GM18867 (cell line): ENCODE measurements around the gene POU3F1.
A peak's percentile ranks its signal among the peaks of the same experiment; 100 is the strongest.
"Not testable (repeated sequence)": the region's sequence is repeated elsewhere in the genome, so short reads cannot be mapped to it uniquely, and the experiment has no call there.

Experiments used
- ATAC-seq: cut with Tn5 transposase; IDR thresholded peaks from one replicate; pipeline ENCODE4 v1.9.1; 2021; ENCODE audit warnings: mild to moderate bottlenecking, moderate library complexity; ENCODE audit not compliant: unreplicated experiment

POU3F1 gene

DNA sequence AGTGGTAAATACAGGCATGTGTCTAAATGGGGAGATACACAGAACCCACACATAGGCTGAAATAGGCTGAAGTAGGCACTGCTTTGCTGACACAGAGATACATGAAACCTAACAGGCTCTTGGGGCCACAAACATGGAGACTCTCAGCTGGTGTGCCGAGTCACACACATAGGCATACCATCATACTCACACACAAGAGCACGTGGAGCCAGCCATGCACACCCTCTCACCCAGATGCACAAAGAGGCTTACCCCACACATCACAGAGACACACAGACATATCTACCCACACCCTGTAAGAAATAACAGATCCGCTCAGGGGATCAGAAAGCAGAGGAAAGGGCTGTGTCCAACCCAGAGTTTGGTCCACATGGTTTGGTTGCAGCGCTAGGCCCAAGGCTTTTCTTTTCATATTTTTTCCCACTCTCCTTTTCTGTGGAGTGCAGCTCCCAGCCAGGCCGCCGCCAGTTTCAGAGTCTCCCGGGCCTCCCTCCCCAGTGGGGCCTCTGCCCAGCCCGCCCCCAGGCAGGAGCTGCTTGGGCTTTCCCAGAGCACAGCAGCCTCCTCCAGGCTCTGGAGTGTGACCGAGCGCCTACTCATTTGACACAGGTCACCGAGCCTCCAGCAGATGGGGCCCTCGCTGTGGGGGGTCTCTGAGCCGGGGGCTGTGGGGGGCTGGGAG lies 3.9 kb upstream of the POU3F1 start:
- no peak for ATAC-seq

DNA sequence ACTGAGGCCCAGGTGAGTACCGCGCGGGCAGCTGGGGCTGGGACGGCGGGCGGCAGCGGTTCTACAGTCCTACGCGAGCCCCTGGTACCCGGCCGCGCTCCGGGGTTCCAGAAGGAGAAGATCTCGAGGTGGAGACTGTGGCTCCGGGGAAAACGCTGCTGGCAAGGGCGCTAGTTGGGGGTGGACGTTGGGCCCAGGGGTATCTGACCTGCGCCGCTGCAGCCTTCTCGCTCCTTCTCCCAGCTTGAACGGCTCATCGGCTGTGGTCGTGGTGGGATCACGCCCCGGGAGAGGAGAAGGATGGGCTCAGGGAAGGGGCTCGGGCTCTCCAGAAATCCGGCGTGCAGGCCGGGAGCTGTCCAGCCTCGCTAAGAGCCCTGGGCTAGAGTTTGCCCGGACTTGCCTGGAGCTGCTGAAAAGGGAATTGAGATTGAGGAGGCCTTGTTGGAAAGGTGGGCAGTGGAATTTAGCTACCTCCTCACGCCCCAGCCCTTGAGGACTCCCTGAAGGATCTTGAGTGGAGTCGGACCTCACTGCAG lies 1.1 kb upstream of the POU3F1 start:
- no peak for ATAC-seq

DNA sequence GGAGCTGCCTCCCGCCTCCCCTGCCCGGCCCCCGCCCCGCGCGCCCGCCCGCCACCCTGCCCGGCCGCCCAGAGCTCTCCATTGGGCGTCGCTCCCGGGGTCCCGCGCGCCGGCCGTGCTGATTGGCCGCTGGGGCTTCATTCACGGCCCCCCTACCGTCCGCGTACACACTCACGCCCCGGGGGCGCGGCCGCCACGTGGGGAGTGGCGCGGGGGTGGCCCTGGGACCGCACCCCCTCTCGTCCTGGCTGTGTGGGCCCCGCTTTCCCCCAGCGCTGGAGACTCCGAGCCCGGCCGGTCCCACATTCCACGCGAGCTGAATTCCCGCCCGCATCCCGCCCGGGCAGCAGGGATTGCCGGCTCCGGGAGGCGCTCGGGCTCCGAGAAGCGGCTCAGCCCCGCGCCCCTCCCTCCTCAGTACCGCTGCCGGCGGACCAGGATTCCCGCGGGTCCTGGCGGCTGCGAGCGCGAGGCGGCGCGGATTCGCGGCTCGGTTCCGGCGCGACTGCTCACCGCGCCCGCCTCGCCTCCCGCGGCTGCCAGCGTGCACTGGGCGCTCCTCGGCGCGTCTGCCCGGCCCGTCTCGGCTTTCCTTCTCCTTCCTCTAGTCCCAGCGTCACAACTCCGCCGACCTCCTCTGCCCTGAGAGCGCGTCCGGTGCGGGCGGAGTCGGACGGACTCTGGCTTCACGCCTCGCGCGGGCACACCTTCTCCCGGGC lies 450 bp upstream of the POU3F1 start:
- peak; percentile 77 for ATAC-seq

DNA sequence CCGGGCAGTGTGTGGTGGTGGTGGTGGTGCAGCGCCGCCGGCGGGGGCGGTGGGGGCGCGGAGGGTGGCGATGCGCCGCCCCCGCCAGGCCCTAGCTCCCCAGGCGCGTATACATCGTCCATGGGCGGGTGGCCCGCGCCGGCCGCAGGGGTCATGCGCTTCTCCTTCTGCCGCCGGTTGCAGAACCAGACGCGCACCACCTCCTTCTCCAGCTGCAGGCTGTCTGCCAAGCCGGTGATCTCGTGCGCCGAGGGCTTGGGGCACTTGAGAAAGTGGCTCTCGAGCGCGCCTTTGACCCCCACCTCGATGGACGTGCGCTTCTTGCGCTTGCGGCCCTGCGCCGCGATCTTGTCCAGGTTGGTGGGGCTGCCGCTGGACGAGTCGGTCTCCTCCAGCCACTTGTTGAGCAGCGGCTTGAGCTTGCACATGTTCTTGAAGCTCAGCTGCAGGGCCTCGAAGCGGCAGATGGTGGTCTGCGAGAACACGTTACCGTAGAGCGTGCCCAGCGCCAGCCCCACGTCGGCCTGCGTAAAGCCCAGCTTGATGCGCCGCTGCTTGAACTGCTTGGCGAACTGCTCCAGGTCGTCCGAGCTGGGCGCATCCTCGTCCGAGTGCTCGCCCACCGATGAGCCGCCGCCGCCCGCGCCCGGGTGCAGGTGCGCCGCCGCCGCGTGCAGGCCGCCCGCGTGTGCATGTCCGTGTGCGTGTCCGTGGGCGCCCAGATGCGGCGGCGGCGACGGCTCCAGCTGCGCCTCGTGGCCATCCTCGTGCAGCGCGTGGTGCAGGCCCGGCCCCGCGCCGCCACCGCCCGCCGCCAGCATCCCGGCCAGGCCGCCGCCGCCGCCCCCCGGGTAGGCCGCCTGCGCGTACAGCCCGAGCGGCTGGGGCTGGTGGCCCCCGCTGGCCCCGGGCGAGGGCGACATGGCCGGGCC lies 926 bp downstream of the POU3F1 start:
- ATAC-seq, result peak; percentile 4

DNA sequence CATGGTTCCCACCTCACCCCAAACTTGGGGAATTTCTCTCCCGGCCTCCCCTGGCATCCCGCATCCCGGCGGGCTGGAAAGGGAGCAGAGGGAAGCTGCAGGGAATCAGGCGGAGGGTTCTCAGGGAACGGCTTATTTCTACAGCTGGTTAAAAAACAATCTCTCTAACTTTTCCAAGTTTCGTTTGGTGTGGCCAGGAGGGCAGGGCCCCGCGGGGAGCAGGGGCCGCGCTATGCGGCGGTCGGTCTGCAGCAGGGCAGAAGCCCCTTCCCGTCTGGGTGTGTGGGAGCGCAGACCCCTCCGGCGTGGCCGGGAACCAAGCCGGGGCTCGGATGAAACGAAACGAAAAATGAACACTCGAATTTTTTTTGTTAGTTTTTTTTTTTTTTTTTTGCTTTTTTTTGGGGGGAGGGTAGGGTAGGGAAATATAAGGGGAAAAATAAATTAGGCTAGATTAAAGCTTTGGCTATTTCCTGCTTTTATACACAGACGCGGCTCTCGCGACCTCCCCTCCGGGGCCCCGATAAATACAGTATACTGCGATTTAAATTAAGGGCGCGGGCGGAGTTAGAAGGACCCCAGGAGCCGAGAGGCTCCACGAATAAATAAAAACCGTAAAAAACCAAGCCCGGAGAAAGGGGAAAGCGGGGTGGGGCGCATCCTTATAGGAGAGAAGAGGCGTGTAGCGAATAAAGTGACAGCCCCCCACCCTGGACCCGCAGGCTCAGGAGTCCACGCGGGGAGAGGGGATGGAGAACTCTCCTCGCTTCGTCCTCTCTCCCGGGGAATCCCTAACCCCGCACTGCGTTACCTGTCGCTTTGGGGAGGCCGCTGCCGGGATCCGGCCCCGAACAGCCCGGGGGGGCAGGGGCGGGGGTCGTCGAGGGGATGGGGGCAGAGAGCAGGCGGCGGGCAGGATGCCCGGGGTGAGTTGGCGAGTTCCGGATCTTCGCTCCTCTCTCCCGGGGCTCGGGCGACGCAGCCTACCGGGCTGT lies 2.1 kb downstream of the POU3F1 start:
- ATAC-seq, result no peak

DNA sequence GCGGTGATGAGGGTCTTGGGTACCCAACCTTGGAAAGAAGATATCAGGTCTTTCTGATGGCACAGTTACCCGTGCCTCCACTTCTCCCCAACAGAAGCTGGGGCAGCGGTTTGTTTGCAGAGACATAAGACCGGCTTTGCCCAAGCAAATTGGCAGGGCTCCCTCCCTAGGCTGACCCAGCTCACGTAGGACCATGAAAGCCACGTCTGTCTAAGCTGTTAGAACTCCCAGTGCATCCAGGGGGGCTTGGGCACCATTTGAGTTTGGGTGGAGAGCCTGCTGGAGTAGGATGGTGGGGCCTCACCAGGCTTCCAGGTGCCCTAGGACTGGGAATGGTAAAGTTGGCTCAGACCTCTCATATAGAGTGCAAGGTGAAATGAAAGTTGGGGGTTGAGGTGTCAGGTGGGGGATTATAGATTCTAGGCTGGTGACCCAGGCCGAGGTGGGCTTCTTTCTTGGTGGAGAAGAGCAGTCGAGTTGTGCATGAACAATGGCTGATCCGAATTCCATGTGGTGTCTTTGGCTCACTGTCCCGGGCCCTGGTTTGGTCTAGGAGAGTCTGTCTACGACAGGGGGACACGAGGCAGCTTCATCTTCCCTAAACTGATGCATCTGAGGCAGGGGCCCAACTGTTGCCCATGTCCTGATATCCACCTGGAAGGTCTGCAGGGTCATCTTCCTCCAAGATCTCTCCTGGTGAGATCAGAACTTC lies 3.4 kb downstream of the POU3F1 start:
- no peak for ATAC-seq

DNA sequence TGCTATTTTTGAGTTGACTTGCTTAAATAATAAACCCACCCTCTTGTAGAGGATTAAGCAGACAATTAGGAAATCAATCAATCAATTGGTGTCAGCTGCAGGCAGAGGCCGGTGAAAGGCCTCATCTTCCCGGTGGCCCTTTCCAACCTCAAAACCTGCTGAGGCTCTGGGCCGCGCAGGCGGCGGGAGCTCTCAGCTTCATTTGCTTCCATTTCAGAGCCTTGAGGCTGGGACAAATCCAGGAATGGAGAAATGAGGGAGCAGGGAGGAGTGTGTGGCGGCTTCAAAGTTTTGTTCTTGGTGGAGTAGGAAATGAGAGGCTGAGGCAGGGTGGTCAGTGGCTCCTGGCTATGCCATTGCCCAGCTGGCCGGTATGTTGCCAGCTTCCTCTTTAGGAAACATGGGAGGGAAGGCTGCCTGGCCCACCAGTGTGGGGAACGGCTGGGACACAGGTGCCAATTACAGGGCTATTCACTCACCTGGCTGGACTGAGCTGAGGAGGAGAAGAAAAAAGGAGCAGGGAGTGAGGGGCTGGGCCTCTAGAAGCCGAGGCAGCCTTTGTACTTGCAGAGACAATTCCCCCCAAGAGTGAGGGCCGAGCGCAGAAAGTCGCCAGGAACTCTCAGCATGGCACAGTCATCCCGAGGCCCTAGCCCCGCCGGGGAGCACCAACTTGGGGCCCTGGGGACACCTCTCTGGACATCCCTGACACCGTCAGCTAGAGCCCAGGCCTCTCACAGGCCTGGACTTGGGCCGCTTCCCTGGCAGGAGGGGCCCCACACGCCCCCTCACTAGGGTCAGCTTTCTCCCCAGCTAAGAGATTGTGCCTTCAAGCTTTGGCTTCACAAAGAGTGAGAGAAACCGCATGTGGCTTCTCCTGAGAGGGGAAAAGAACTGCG lies 4.4 kb downstream of the POU3F1 start:
- ATAC-seq, result no peak

DNA sequence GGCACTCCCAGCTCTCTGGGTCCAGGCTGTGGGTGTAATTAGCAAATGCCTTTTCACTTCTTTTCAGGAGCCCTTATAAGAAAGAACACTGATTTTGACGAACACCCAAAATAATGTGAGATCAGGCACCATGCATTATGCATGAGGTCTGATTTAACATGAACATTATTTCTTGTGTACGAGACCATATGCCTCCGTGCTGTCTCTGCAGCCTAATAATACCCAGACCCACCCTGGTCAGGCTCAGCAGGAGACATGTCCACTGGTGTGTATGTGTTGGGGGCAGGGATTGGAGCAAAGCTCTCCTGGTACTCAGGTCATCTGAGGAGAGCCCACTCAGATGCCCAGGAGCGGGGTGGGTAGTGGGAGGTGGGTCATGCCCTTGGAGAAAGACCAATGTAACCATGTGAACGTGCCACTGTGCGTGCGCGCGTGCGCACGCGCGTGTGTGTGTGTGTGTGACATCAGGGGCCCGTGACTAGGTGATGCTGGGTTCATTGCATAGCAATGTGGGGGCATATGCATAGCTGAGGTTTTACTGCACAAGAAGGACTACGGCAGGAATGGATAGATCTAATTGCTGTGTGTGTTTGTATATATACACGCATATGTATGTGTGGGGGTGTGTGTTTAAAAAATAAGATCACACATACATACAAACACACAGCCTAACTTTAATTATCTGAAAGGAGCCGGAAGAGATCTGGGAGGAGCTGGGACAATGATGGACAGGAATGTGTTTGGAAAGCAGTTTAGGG lies 7.1 kb downstream of the POU3F1 start:
- ATAC-seq, result no peak

DNA sequence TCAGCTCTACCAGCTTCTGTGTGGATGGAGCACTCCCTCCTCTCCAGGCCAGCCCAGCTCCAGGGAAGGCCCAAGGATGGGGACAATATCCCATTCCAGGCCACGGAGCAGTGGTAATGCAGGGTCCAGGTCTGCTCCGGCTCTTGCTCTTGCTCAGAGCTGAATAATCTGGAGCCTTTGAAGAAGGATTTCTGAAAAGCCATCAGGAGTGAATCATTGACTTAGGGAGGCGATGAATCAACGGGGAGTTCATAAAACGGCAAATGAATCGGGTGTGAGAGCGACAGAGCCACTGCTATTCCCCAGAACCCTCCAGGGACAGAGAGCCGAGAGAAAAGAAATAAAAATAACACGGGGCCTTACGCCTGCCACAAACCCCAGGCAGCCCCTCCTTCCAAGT lies 7.7 kb downstream of the POU3F1 start:
- ATAC-seq, result no peak

DNA sequence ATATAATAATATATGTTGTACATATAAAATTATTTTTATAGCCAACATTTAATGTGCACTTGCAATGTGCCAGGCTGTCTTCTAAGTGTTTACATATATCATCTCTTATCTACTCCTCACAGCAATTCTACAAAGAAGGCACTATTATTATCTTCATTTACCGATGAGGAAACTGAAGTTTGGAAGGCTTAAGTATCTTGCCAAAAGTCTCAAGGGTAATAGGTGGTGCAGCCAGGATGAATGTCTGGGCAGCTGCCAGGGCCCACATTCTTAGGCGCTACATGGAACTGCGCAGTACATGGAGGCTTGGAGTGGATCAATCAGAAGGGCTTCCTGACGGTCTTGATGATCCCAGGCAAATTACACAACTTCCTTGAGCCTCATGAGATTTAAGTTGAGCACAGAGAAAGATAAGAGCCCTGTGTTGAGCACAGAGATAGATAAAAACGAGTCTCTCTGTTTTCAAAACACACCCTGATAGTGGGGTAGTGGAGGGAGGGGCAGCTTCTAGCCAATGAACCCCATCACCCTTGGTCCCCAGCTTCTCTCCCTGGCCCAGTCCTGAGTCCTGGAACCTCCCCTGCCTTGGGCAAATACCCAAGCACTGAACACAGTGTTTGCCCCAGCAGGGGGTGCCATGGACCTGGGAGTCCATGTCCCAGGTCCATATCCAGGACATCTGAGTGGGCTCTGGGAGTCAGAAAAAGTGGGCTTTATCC lies 9.2 kb downstream of the POU3F1 start:
- ATAC-seq, result no peak

DNA sequence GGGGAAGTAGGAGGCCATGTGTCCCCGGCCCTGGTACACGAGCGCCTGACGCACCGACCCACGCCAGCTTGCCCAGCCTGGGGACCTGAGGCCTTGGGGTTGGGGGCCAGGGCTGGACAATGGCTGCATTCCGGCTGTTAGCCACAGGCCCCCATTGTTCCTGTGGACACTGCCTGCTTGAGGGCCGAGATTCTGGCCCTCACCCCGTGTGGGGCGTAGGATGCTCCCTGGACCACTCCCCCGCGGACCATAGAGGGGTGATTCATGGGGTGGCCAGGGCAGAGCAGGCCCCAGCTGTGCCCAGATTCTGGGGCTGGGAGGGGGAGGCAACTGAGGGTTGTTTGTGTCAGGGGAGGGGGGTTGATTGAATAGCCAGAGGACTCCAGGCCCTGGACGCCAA lies 11.7 kb downstream of the POU3F1 start:
- ATAC-seq, result no peak

DNA sequence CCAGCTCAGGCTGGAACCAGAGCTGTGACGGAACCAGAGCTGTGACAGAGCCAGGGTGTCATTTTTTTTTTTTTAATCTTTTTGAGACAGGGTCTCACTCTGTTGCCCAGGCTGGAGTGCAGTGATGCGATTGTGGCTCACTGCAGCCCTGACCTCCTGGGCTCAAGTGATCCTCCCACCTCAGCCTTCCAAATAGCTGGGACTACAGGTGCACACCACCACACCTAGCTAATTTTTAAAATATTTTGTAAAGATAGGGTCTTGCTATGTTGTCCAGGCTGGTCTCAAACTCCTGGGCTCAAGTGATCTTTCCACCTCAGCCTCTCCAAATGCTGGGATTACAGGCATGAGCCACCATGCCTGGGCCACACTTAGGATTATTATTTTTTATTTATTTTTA lies 13.6 kb downstream of the POU3F1 start:
- ATAC-seq, result not testable (repeated sequence)

DNA sequence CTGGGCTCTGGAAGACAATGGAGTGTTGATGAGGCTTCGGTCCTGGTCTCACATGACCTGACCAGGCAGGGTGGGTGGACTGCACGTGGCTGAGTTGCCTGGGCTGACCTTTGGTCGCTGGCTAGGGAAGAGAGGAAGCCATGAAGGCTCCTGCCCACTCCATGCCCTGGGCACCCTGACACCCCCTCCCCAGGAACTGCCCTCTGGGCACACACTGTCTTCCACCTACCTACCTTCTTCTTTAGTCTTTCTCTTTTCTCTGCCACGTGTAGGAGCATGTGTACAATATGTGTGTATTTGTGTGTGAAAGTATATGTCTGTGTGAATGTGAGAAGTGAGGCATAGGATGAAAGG lies 15.1 kb downstream of the POU3F1 start:
- ATAC-seq, result no peak

DNA sequence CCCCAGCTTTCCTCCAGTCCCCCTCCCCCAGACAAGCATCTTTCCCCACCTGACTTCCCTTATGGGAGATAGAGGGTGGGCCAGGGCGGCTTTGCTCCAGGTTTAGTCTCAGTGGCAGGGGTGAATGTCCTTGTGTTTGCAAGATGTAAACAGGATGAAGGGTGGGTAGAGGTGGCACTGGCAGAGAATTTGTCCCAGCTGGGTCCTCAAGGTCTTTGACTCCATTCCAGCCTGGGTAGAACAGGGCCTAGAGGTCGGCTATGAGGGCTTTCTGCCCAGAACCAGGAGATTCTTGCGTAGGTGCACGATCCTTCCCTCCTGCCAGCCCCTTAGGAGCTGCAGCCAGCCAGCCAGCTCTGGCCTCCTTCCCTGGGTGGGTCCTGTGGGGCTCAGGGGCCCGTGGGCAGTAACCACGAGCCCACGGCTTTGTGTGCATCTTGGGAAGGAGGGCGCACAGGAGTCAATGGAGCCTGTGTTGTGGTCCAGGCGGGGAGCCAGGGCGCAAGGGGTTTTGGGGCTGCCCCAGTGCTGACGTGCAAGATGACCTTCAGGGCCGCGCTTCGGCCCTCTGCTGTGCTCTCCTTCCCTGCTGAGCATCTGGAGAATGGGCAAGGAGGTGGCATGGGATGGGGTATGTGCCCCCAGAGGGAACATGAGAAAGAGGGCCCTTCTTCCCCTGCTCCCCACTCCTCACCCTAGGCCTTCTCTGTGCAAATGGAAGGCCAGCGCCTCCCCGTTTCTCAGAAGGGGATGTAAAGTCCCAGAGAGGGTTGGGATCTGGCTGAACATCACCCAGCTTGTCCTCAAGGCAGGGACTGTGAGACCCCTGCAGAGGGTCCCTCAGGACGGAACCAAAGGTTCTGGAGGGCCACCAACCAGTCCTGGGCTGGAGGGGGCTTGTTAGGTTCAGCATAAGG lies 15.7 kb downstream of the POU3F1 start:
- no peak for ATAC-seq

DNA sequence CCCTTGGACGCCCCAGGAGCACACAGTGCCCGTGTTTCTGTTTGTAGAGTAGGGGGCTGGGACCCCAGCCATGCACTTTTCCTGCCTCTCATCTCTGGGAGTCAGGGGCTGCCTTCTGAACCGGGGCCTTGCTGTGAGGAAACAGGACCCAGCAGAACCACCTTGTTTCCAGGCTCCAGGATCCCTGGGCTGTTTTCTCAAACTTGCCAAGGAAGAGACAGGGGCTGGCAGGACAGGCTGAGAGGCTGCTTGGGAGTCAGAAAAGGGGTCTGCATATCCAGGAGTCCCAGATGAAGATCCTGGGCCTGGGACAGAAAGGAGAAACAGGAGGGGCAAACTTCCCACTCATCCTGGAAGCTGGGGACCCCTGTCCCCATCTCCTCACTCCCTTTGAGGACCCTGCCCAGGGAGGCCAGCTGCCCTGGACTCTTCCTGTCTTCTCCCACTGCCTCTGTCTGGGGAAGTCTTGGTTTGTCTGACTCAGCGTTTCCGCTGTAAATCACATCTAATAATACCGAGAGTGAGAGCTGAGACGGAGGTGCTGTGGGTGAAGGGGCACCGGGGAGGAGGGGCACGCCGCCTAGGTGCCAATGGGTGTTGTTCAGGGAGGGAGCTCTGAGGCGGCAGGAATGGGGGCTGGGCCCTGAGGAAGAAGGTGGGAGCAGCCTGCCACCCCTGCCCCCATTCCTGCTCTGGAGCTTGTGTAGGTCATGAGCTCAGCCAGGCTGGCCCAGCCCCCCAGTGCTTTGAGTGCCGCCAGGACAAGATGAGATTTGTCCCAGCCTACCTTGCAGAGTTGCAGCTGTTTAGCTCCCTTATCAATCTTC lies 16.7 kb downstream of the POU3F1 start:
- ATAC-seq, result peak; percentile 53
